ENCODE measurements around the gene DNAI7. TPM values are rescaled to one million over a fixed set of nuclear protein-coding genes. Genes with fewer than 3 reads are reported as not detected.

Gene DNAI7
- total RNA-seq, 2 donors from 2014 or later = 1.6 TPM

DNA sequence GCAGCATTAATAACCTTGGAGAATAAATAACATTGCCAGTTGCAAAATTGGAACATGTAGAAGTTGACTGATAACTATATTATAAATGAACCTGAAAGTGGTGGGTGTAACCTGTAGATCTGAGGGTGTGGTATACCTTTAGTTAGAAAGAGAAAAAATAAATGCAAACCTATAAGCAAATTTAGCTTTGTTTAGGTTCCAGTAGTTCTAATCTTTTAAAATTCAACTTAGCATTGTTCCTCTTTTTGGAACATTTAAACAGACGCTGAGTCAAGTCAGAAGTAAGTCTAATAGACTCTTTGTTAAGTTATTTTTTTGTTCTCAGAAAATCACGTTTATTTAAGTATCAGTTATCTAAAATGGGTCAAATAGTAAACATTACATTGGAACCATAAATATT, 120.0 kb downstream of the DNAI7 start:
- TF ChIP-seq, protein P1, sequence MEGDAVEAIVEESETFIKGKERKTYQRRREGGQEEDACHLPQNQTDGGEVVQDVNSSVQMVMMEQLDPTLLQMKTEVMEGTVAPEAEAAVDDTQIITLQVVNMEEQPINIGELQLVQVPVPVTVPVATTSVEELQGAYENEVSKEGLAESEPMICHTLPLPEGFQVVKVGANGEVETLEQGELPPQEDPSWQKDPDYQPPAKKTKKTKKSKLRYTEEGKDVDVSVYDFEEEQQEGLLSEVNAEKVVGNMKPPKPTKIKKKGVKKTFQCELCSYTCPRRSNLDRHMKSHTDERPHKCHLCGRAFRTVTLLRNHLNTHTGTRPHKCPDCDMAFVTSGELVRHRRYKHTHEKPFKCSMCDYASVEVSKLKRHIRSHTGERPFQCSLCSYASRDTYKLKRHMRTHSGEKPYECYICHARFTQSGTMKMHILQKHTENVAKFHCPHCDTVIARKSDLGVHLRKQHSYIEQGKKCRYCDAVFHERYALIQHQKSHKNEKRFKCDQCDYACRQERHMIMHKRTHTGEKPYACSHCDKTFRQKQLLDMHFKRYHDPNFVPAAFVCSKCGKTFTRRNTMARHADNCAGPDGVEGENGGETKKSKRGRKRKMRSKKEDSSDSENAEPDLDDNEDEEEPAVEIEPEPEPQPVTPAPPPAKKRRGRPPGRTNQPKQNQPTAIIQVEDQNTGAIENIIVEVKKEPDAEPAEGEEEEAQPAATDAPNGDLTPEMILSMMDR (conservative IDR thresholded peaks at IDR 0.05) = no peak
- no peak overlapping the region for H3K27ac ChIP-seq (ENCODE audit: low read depth, low read length)
- WGBS, 2 experiments (ENCODE audit: insufficient coverage in 1 of 2, insufficient read length in 1 of 2) = 100% methylated on average over 2 of the region's 2 CpGs; no CpG with 5 or more reads in 1 of the 2 experiments
- no peak overlapping the region for H3K4me3 ChIP-seq (ENCODE audit: low read length)
- Mint-ChIP-seq H3K27ac (no peak overlapping the region), H3K9me3 (no peaks in the 10 kb centered on the region), H3K36me3 (ENCODE audit: low read depth) (no peaks in the 10 kb centered on the region), H3K27me3 (ENCODE audit: insufficient read depth) (no peaks in the 10 kb centered on the region), H3K4me1 (no peaks in the 10 kb centered on the region), H3K4me3 (no peak overlapping the region)
- no peaks in the 10 kb centered on the region for H3K4me1 ChIP-seq (ENCODE audit: control insufficient read depth, insufficient read depth, low read length)
- H3K27me3 ChIP-seq (ENCODE audit: control insufficient read depth, insufficient read depth, low read length, poor library complexity, severe bottlenecking) = no peaks in the 10 kb centered on the region
- DNase-seq = no peak
- H3K9me3 ChIP-seq (ENCODE audit: control insufficient read depth, low read length) = no peaks in the 10 kb centered on the region
- H3K9ac ChIP-seq (ENCODE audit: extremely low read depth, low read length, poor library complexity, severe bottlenecking) = no peak overlapping the region
- no peaks in the 10 kb centered on the region for H3K36me3 ChIP-seq (ENCODE audit: control insufficient read depth, insufficient read depth, low read length)

DNA sequence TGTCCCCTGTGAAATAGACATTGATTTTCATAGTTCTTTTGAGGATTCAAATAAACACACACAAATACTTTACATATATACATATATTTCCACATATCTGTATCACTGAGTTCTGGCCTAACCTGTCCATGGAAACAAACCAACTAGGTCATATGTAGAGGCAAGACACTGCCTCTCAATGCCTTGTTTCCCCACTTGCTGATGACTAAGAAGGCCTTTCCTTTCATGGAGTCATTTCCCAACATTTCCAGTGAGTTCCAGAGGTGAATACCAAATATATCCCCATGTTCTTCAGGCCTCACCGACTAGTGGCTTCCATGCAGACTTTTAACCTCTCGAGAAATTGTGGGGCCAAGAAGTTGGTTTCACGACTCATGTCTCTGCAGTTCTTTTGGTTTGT, 120.8 kb downstream of the DNAI7 start:
- Mint-ChIP-seq H3K4me1 (no peaks in the 10 kb centered on the region), H3K27me3 (ENCODE audit: insufficient read depth) (no peaks in the 10 kb centered on the region), H3K27ac (no peak overlapping the region), H3K36me3 (ENCODE audit: low read depth) (no peaks in the 10 kb centered on the region), H3K4me3 (no peak overlapping the region), H3K9me3 (no peaks in the 10 kb centered on the region)
- TF ChIP-seq, protein P1 (conservative IDR thresholded peaks at IDR 0.05) = no peak
- no peak overlapping the region for H3K4me3 ChIP-seq (ENCODE audit: low read length)
- no peak for DNase-seq
- H3K27ac ChIP-seq (ENCODE audit: low read depth, low read length) = no peak overlapping the region
- H3K36me3 ChIP-seq (ENCODE audit: control insufficient read depth, insufficient read depth, low read length) = no peaks in the 10 kb centered on the region
- no peaks in the 10 kb centered on the region for H3K4me1 ChIP-seq (ENCODE audit: control insufficient read depth, insufficient read depth, low read length)
- no peak overlapping the region for H3K9ac ChIP-seq (ENCODE audit: extremely low read depth, low read length, poor library complexity, severe bottlenecking)
- no peaks in the 10 kb centered on the region for H3K27me3 ChIP-seq (ENCODE audit: control insufficient read depth, insufficient read depth, low read length, poor library complexity, severe bottlenecking)
- WGBS, 2 experiments (ENCODE audit: insufficient coverage in 1 of 2, insufficient read length in 1 of 2) = 62 to 63% methylated on average over 3 of the region's 3 CpGs
- H3K9me3 ChIP-seq (ENCODE audit: control insufficient read depth, low read length) = no peaks in the 10 kb centered on the region

DNA sequence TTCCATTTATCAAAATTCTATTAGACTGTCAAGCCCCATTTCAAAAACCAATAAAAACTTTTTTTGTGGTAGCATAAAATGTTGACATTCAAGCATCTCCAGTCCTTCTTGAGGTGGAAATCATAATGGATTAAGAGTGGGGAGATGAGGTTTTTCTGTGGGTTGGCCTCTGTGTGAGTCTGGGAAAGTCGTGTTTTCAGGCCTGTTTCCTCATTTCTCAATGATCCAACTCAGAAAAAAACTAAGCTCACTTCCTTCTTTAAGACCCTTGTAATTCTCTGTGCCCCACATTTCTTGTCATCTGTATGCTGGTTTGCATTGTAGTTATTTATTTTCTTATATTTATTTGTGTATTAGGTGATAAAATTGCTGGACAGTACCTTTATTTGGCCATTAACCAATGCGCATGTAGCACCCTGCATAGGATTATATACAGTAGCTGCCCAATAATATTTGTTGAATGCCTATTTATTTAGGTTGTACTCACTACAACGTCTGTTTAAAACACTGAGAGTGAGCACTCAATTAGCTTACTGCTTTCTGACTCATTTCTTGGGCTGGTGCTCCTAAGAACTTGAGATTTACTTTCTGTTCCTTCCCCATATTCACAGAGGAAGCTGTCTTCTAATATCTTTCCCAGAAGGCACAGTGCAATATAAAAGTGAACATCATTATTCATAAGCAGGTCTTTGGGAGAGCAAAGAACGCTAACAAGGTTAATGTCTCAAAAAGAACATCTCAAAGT, 121.9 kb downstream of the DNAI7 start:
- Mint-ChIP-seq H3K27me3 (ENCODE audit: insufficient read depth) (no peaks in the 10 kb centered on the region), H3K9me3 (no peaks in the 10 kb centered on the region)

More for the DNA sequence above, 121.9 kb downstream of the DNAI7 start:
- Histone ChIP-seq H3K27me3 (ENCODE audit: control insufficient read depth, insufficient read depth, low read length, poor library complexity, severe bottlenecking) (no peaks in the 10 kb centered on the region), H3K27ac (ENCODE audit: low read depth, low read length) (no peak overlapping the region), H3K9me3 (ENCODE audit: control insufficient read depth, low read length) (no peaks in the 10 kb centered on the region), H3K4me3 (ENCODE audit: low read length) (no peak overlapping the region), H3K9ac (ENCODE audit: extremely low read depth, low read length, poor library complexity, severe bottlenecking) (no peak overlapping the region), H3K4me1 (ENCODE audit: control insufficient read depth, insufficient read depth, low read length) (no peaks in the 10 kb centered on the region), H3K36me3 (ENCODE audit: control insufficient read depth, insufficient read depth, low read length) (no peaks in the 10 kb centered on the region)
- no peak overlapping the region for H3K4me3 Mint-ChIP-seq
- TF ChIP-seq, protein P1 (conservative IDR thresholded peaks at IDR 0.05) = no peak
- no peaks in the 10 kb centered on the region for H3K36me3 Mint-ChIP-seq (ENCODE audit: low read depth)
- DNase-seq = no peak
- no peak overlapping the region for H3K27ac Mint-ChIP-seq
- 94 to 96% methylated on average over 3 to 4 of the region's 4 CpGs for WGBS, 2 experiments (ENCODE audit: insufficient coverage in 1 of 2, insufficient read length in 1 of 2)
- H3K4me1 Mint-ChIP-seq = no peaks in the 10 kb centered on the region

Measured in endodermal cell (in vitro differentiated cells).